Endodermal cell (in vitro differentiated cells): ENCODE results near the gene RHOB. TPM values are rescaled to one million over a fixed set of nuclear protein-coding genes. Genes with fewer than 3 reads are reported as not detected.
A peak's percentile ranks its signal among the peaks of the same experiment; 100 is the strongest.

Experiments
- DNase-seq: peaks from one replicate; pipeline ENCODE4 v3.0.0-alpha.2; 2017
- H3K27ac ChIP-seq: 2 replicates; pipeline ENCODE4 v1.5.1; 2013; ENCODE audit warnings: mild to moderate bottlenecking, low read depth, low read length, moderate library complexity
- H3K27me3 ChIP-seq: 2 replicates; pipeline ENCODE4 v1.6.1; 2013; ENCODE audit warnings: mild to moderate bottlenecking, low read length, moderate library complexity; ENCODE audit not compliant: insufficient read depth, control insufficient read depth, poor library complexity, severe bottlenecking
- H3K36me3 ChIP-seq: 2 replicates; pipeline ENCODE4 v1.7.0; 2013; ENCODE audit warnings: mild to moderate bottlenecking, low read length, moderate library complexity; ENCODE audit not compliant: control insufficient read depth, insufficient read depth
- H3K4me1 ChIP-seq: one replicate; pipeline ENCODE4 v1.7.0; 2013; ENCODE audit warnings: low read length; ENCODE audit not compliant: control insufficient read depth, insufficient read depth
- H3K4me3 ChIP-seq: 2 replicates; pipeline ENCODE4 v1.5.1; 2013; ENCODE audit warnings: mild to moderate bottlenecking, low read length, moderate library complexity
- H3K9ac ChIP-seq: 2 replicates; pipeline ENCODE4 v1.6.1; 2013; ENCODE audit warnings: mild to moderate bottlenecking, low read length, moderate library complexity; ENCODE audit not compliant: poor library complexity, severe bottlenecking; ENCODE audit errors: extremely low read depth
- H3K9me3 ChIP-seq: 2 replicates; pipeline ENCODE4 v1.6.1; 2013; ENCODE audit warnings: mild to moderate bottlenecking, low read length, moderate library complexity; ENCODE audit not compliant: control insufficient read depth
- H3K27ac Mint-ChIP-seq: 2 replicates; pipeline ENCODE4 v1.8.0; 2020; ENCODE audit warnings: mixed read lengths
- H3K27me3 Mint-ChIP-seq: 2 replicates; pipeline ENCODE4 v1.8.0; 2021; ENCODE audit warnings: mild to moderate bottlenecking, mixed read lengths; ENCODE audit not compliant: insufficient read depth
- H3K36me3 Mint-ChIP-seq: 2 replicates; pipeline ENCODE4 v1.8.0; 2020; ENCODE audit warnings: low read depth, mixed read lengths
- H3K4me1 Mint-ChIP-seq: 2 replicates; pipeline ENCODE4 v1.8.0; 2020; ENCODE audit warnings: mixed read lengths
- H3K4me3 Mint-ChIP-seq: 2 replicates; pipeline ENCODE4 v1.8.0; 2020; ENCODE audit warnings: mild to moderate bottlenecking, moderate library complexity, mixed read lengths
- H3K9me3 Mint-ChIP-seq: 2 replicates; pipeline ENCODE4 v1.8.0; 2020; ENCODE audit warnings: mild to moderate bottlenecking, mixed read lengths
- WGBS, 2 experiments: methylation state at CpG; one replicate each; pipeline versions ENCODE4 v1.1.5 to v1.1.7; 2013; ENCODE audit warnings: missing lambda C conversion rate in 2 of 2, mixed read lengths in 1 of 2; ENCODE audit not compliant: insufficient coverage in 1 of 2, insufficient read length in 1 of 2; 5-methylcytosine and 5-hydroxymethylcytosine counted together
- total RNA-seq, 2 donors: library from RNA; stranded (reverse); fragmentation: NEBNext Ultra II Directional in 1 of 2; extraction: Animal tissue kit (Norgen Biotek cat#: 25700) in 1 of 2; gene quantifications; 2 replicates in 1 of 2; 3 replicates in 1 of 2; pipeline ENCODE4 v1.2.1, GENCODE V29; 2021
- TF ChIP-seq, protein P1 (sequence below): fragments of 200-600 bp; sonication (generic); conservative IDR thresholded peaks from 2 replicates; pipeline ENCODE4 v1.5.0; 2021; ENCODE audit warnings: antibody characterized with exemption, mild to moderate bottlenecking

Gene RHOB
- total RNA-seq, 2 donors from 2014 or later: 25.6 to 47.0 TPM

DNA sequence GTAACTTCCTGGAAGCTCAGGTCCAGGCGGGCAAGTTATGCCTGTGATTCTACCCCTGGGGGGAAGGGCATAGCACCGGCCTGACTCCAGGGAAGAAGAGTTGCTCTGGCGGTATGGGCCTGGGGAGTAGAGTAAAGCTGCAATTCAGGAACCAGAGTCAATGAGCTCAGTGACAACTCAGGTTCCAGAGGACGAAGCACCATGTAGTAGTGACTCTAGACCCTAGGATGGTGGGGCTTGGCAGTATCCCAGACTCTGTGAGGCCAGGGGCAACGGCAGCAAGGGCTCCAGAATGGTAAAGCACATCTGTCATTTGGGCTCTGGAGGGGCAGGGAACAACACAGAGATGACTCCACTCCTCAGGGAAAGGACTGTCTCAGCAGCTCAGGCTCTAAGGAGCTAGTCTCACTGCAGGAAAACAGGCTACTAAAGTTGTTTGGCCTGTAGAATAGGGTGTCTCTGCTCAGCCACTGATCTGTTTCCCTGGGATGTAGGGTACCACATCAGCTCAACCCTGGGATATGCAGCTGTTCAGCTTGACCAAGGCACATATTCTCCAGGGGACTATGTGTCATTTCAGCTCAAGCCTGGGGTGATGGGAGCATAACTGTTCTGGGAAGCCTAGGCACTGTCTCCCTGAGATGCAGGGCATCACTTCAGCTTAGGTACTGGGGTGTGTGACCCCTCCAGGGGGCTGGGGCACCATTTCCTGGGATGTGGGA, 36.2 kb upstream of the RHOB start:
- H3K4me1 Mint-ChIP-seq: no peaks in the 10 kb centered on the region
- no peaks in the 10 kb centered on the region for H3K4me1 ChIP-seq
- H3K27ac Mint-ChIP-seq: no peak overlapping the region
- no peak overlapping the region for H3K4me3 ChIP-seq
- H3K9ac ChIP-seq: no peak overlapping the region
- no peak overlapping the region for H3K27ac ChIP-seq
- no peaks in the 10 kb centered on the region for H3K27me3 ChIP-seq
- H3K27me3 Mint-ChIP-seq: peaks cover 9% of the 10 kb centered on the region
- no peak overlapping the region for H3K4me3 Mint-ChIP-seq
- peaks cover 27% of the 10 kb centered on the region for H3K9me3 Mint-ChIP-seq
- H3K36me3 Mint-ChIP-seq: no peaks in the 10 kb centered on the region
- 77 to 88% methylated on average over 2 to 5 of the region's 5 CpGs for WGBS, 2 experiments
- H3K9me3 ChIP-seq: peaks cover 16% of the 10 kb centered on the region
- TF ChIP-seq, protein P1, sequence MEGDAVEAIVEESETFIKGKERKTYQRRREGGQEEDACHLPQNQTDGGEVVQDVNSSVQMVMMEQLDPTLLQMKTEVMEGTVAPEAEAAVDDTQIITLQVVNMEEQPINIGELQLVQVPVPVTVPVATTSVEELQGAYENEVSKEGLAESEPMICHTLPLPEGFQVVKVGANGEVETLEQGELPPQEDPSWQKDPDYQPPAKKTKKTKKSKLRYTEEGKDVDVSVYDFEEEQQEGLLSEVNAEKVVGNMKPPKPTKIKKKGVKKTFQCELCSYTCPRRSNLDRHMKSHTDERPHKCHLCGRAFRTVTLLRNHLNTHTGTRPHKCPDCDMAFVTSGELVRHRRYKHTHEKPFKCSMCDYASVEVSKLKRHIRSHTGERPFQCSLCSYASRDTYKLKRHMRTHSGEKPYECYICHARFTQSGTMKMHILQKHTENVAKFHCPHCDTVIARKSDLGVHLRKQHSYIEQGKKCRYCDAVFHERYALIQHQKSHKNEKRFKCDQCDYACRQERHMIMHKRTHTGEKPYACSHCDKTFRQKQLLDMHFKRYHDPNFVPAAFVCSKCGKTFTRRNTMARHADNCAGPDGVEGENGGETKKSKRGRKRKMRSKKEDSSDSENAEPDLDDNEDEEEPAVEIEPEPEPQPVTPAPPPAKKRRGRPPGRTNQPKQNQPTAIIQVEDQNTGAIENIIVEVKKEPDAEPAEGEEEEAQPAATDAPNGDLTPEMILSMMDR: no peak
- DNase-seq: peak; percentile 18
- no peaks in the 10 kb centered on the region for H3K36me3 ChIP-seq

DNA sequence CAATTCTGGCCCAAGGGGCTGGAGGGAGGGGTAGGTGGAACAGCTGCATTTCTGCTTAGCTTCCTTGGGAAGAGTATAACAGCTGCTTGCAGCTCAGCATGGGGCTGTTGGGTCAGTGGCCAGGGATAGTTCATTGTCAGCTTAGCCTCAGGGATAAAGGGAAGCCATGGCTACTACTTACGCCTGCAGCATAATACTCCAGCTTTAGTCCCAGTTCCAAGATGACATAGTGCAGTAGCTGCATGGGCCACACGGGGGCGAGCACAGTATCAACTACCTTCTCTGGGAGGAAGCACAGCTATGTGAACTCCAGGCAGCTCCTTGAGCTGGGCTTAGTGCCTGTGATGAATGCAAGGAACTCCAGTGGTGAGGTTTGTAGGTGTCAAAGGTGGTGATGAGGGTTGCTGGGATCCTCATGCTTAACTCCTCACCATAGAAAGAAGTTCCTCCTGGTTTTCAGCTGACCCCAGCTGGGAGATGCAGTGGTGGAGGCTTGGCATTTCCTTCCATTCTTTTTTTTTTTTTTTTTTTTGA, 35.4 kb upstream of the RHOB start:
- peak; percentile 97 for DNase-seq
- Histone ChIP-seq H3K27ac (no peak overlapping the region), H3K4me3 (no peak overlapping the region), H3K9ac (no peak overlapping the region), H3K4me1 (no peaks in the 10 kb centered on the region), H3K36me3 (no peaks in the 10 kb centered on the region), H3K27me3 (no peaks in the 10 kb centered on the region), H3K9me3 (peaks cover 16% of the 10 kb centered on the region)
- peaks cover 9% of the 10 kb centered on the region for H3K27me3 Mint-ChIP-seq
- TF ChIP-seq, protein P1: peak; percentile 87
- H3K4me3 Mint-ChIP-seq: no peak overlapping the region
- no peaks in the 10 kb centered on the region for H3K36me3 Mint-ChIP-seq
- H3K4me1 Mint-ChIP-seq: no peaks in the 10 kb centered on the region
- H3K9me3 Mint-ChIP-seq: peaks cover 27% of the 10 kb centered on the region
- 0 to 32% methylated on average over 2 to 3 of the region's 3 CpGs for WGBS, 2 experiments
- H3K27ac Mint-ChIP-seq: no peak overlapping the region

DNA sequence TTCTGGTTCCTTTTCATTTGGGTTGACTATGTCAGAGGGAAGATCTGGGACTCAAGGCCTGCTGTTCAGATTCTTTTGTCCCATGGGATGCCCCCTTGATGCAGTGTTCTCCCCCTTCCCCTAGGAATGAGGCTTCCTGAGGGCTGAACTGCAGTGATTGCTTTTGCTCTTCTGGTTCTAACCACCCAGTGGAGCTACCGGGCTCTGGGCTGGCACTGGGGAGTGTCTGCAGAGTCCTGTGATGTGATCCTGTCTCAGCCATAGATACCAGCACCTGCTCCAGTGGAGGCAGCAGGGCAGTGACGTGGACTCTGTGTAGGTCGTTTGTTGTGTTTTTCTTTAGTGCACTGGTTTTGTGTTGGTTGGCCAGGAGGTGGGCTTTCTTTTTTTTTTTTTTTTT, 32.1 kb upstream of the RHOB start:
- TF ChIP-seq, protein P1: peak; percentile 25
- H3K4me1 ChIP-seq: peaks cover 3% of the 10 kb centered on the region
- no peak overlapping the region for H3K4me3 ChIP-seq
- Mint-ChIP-seq H3K27ac (no peak overlapping the region), H3K4me1 (peaks cover 2% of the 10 kb centered on the region), H3K27me3 (peaks cover 3% of the 10 kb centered on the region), H3K4me3 (no peak overlapping the region), H3K9me3 (peaks cover 8% of the 10 kb centered on the region), H3K36me3 (no peaks in the 10 kb centered on the region)
- H3K9me3 ChIP-seq: peaks cover 5% of the 10 kb centered on the region
- H3K27me3 ChIP-seq: no peaks in the 10 kb centered on the region
- no peak overlapping the region for H3K9ac ChIP-seq
- H3K36me3 ChIP-seq: no peaks in the 10 kb centered on the region
- WGBS, 2 experiments: 57 to 68% methylated on average over 1 to 3 of the region's 3 CpGs
- DNase-seq: peak; percentile 62
- no peak overlapping the region for H3K27ac ChIP-seq
